ENCODE results near the gene MYMK. TPM values are rescaled to one million over a fixed set of nuclear protein-coding genes. Genes with fewer than 3 reads are reported as not detected.

The MYMK gene
- total RNA-seq, 2 donors from 2014 or later: not detected

GRCh38 chr9:133516256-133516960 is 8.4 kb downstream of the MYMK start:
- intact Hi-C loops (cut with DNase I): no loop called here
- no peak for TF ChIP-seq CTCF (IDR thresholded peaks at IDR 0.05)
- TF ChIP-seq POLR2A (IDR thresholded peaks at IDR 0.05): no peak
- no peaks in the 10 kb centered on the region for H3K36me3 ChIP-seq (replicated peaks in 1 of 2; ENCODE audit: insufficient read depth in 1 of 2, low read depth in 2 of 2)
- no peak overlapping the region for H3K4me3 ChIP-seq
- 83 to 86% methylated on average over 7 to 9 of the region's 11 CpGs for WGBS, 2 donors
- ATAC-seq: no peak
- no peaks in the 10 kb centered on the region for H3K27me3 ChIP-seq
- no peak overlapping the region for H3K27ac ChIP-seq
- no peaks in the 10 kb centered on the region for H3K9me3 ChIP-seq
- peaks cover 13% of the 10 kb centered on the region for H3K4me1 ChIP-seq
- no peak for DNase-seq

GRCh38 chr9:133515615-133516255 is 9.0 kb downstream of the MYMK start:
- WGBS, 2 donors: 79 to 88% methylated on average over 7 to 17 of the region's 17 CpGs
- no peaks in the 10 kb centered on the region for H3K27me3 ChIP-seq
- intact Hi-C loops (cut with DNase I): no loop called here
- H3K9me3 ChIP-seq: no peaks in the 10 kb centered on the region
- TF ChIP-seq CTCF (IDR thresholded peaks at IDR 0.05) (no peak), POLR2A (IDR thresholded peaks at IDR 0.05) (no peak)
- H3K36me3 ChIP-seq (replicated peaks in 1 of 2; ENCODE audit: insufficient read depth in 1 of 2, low read depth in 2 of 2): no peaks in the 10 kb centered on the region
- no peak overlapping the region for H3K27ac ChIP-seq
- H3K4me3 ChIP-seq: no peak overlapping the region
- H3K4me1 ChIP-seq: peaks cover 9% of the 10 kb centered on the region
- DNase-seq (no peak), ATAC-seq (no peak)

GRCh38 chr9:133515240-133515610 is 9.5 kb downstream of the MYMK start:
- intact Hi-C loops (cut with DNase I): no loop called here
- Histone ChIP-seq H3K27me3 (no peaks in the 10 kb centered on the region), H3K36me3 (replicated peaks in 1 of 2; ENCODE audit: insufficient read depth in 1 of 2, low read depth in 2 of 2) (no peaks in the 10 kb centered on the region), H3K9me3 (no peaks in the 10 kb centered on the region), H3K4me1 (peaks cover 4% of the 10 kb centered on the region), H3K4me3 (no peak overlapping the region), H3K27ac (no peak overlapping the region)
- TF ChIP-seq POLR2A (IDR thresholded peaks at IDR 0.05) (no peak), CTCF (IDR thresholded peaks at IDR 0.05) (no peak)
- no peak for DNase-seq
- WGBS, 2 donors: 89 to 93% methylated on average over 2 to 10 of the region's 10 CpGs
- ATAC-seq: no peak

- peak in 3 of 4 donors; percentile 24 to 49 (median 36) for DNase-seq
- peaks cover 10% of the 10 kb centered on the region for H3K4me1 ChIP-seq
These were observed 10.1 kb downstream of the MYMK start for GRCh38 chr9:133514460-133515239.

More at GRCh38 chr9:133514460-133515239, 10.1 kb downstream of the MYMK start:
- no peak for ATAC-seq
- Histone ChIP-seq H3K27me3 (no peaks in the 10 kb centered on the region), H3K27ac (no peak overlapping the region), H3K9me3 (no peaks in the 10 kb centered on the region), H3K4me3 (no peak overlapping the region), H3K36me3 (replicated peaks in 1 of 2; ENCODE audit: insufficient read depth in 1 of 2, low read depth in 2 of 2) (no peaks in the 10 kb centered on the region)
- TF ChIP-seq POLR2A (IDR thresholded peaks at IDR 0.05) (no peak), CTCF (IDR thresholded peaks at IDR 0.05) (no peak)
- 32 to 34% methylated on average over 5 to 13 of the region's 14 CpGs for WGBS, 2 donors
- intact Hi-C loops (cut with DNase I): no loop called here
